ENCODE data around the gene ELK3.

GRCh38 chr12:96171905-96172304, 22.3 kb upstream of the ELK3 start:
- TF ChIP-seq CTCF (IDR thresholded peaks at IDR 0.05) (no peak), POLR2A (IDR thresholded peaks at IDR 0.05) (no peak)

Measured in lower leg skin (tissue), 3 donors.